DMS53 treated with DMSO at 0.1 percent for 48 hours (cell line): Measurements from ENCODE around the gene GAS2L3.
"Not testable (repeated sequence)": the region's sequence is repeated elsewhere in the genome, so short reads cannot be mapped to it uniquely, and the experiment has no call there.

Source experiments
- DNase-seq: peaks from one replicate; lab custom pipeline; 2025; ENCODE audit not compliant: unreplicated experiment; lab: John Stamatoyannopoulos, UW

GAS2L3 gene

GRCh38 chr12:100573292-100574186 lies at the start of gene GAS2L3:
GAS2L3 (plus strand) TSS chr12:100573684; CDS start chr12:100594905, 21,221 bp downstream.
- DNase-seq: peak; percentile 97

GRCh38 chr12:100528034-100528433 lies 45.5 kb upstream of the GAS2L3 start:
- DNase-seq: no peak

- peak; percentile 14 for DNase-seq
These were observed 44.9 kb upstream of the GAS2L3 start for GRCh38 chr12:100528471-100529127.

GRCh38 chr12:100529756-100530350 lies 43.6 kb upstream of the GAS2L3 start:
- no peak for DNase-seq

- DNase-seq: no peak
These were observed 40.1 kb upstream of the GAS2L3 start for GRCh38 chr12:100533376-100533775.

GRCh38 chr12:100534625-100535227 lies 38.8 kb upstream of the GAS2L3 start:
- no peak for DNase-seq

GRCh38 chr12:100539202-100539601 lies 34.3 kb upstream of the GAS2L3 start:
- DNase-seq: peak; percentile 6

GRCh38 chr12:100544165-100544564 lies 29.3 kb upstream of the GAS2L3 start:
- no peak for DNase-seq

GRCh38 chr12:100545092-100545491 lies 28.4 kb upstream of the GAS2L3 start:
- no peak for DNase-seq

GRCh38 chr12:100553936-100554335 lies 19.5 kb upstream of the GAS2L3 start:
- DNase-seq: no peak

GRCh38 chr12:100554608-100555077 lies 18.8 kb upstream of the GAS2L3 start:
- peak; percentile 93 for DNase-seq

GRCh38 chr12:100555722-100556121 lies 17.8 kb upstream of the GAS2L3 start:
- no peak for DNase-seq

GRCh38 chr12:100557357-100557756 lies 16.1 kb upstream of the GAS2L3 start:
- DNase-seq: no peak

- not testable (repeated sequence) for DNase-seq
These were observed 14.2 kb upstream of the GAS2L3 start for GRCh38 chr12:100559261-100559660.

GRCh38 chr12:100564090-100564489 lies 9.4 kb upstream of the GAS2L3 start:
- DNase-seq: no peak

- no peak for DNase-seq
These were observed 8.5 kb upstream of the GAS2L3 start for GRCh38 chr12:100564905-100565467.

- no peak for DNase-seq
These were observed 7.4 kb upstream of the GAS2L3 start for GRCh38 chr12:100565987-100566545.

- no peak for DNase-seq
These were observed 6.4 kb upstream of the GAS2L3 start for GRCh38 chr12:100566887-100567637.

- no peak for DNase-seq
These were observed 5.5 kb upstream of the GAS2L3 start for GRCh38 chr12:100567945-100568344.

GRCh38 chr12:100572184-100572583 lies 1.3 kb upstream of the GAS2L3 start:
- DNase-seq: no peak
